ENCODE data around the gene DAPK2.

The DAPK2 gene

GRCh38 chr15:63870043-63870394 lies 176.3 kb downstream of the DAPK2 start:
- H3K4me3 ChIP-seq (ENCODE audit: low read length), result 0 out of 2 replicates have a peak overlapping the region, but pooled peaks have one; percentile 13
- no peaks in the 10 kb centered on the region for H4K20me1 ChIP-seq (ENCODE audit: insufficient read depth, low read length)
- H2AFZ ChIP-seq (ENCODE audit: low read depth, low read length), result no peak overlapping the region
- no peak for TF ChIP-seq EZH2phosphoT487 (IDR thresholded peaks at IDR 0.05; ENCODE audit: low read depth)
- H3K27ac ChIP-seq (ENCODE audit: low read length), result no peak overlapping the region
- H3K9me3 ChIP-seq (ENCODE audit: insufficient read depth, low read length), result no peaks in the 10 kb centered on the region
- peaks cover 15% of the 10 kb centered on the region for H3K4me1 ChIP-seq (ENCODE audit: low read length)
- peak overlapping the region; percentile 43 for H3K4me2 ChIP-seq (ENCODE audit: low read length)
- no peaks in the 10 kb centered on the region for H3K36me3 ChIP-seq (replicated peaks; ENCODE audit: low read depth, low read length)
- no peak overlapping the region for H3K9ac ChIP-seq (ENCODE audit: low read length)
- H3K27me3 ChIP-seq (ENCODE audit: low read depth, low read length), result no peaks in the 10 kb centered on the region
- H3K79me2 ChIP-seq (ENCODE audit: low read length), result no peaks in the 10 kb centered on the region

- Histone ChIP-seq H3K36me3 (replicated peaks; ENCODE audit: low read depth, low read length) (no peaks in the 10 kb centered on the region), H2AFZ (ENCODE audit: low read depth, low read length) (no peak overlapping the region), H3K9ac (ENCODE audit: low read length) (no peak overlapping the region), H3K27ac (ENCODE audit: low read length) (no peak overlapping the region), H3K4me2 (ENCODE audit: low read length) (peak overlapping the region; percentile 43), H3K27me3 (ENCODE audit: low read depth, low read length) (no peaks in the 10 kb centered on the region), H3K9me3 (ENCODE audit: insufficient read depth, low read length) (no peaks in the 10 kb centered on the region), H3K4me1 (ENCODE audit: low read length) (peaks cover 15% of the 10 kb centered on the region), H3K79me2 (ENCODE audit: low read length) (no peaks in the 10 kb centered on the region), H4K20me1 (ENCODE audit: insufficient read depth, low read length) (no peaks in the 10 kb centered on the region), H3K4me3 (ENCODE audit: low read length) (0 out of 2 replicates have a peak overlapping the region, but pooled peaks have one; percentile 13)
- TF ChIP-seq EZH2phosphoT487 (IDR thresholded peaks at IDR 0.05; ENCODE audit: low read depth) (no peak), CTCF (IDR thresholded peaks at IDR 0.05; ENCODE audit: low read depth, low read length) (no peak)
These were observed 176.8 kb downstream of the DAPK2 start for GRCh38 chr15:63869371-63870042.

- no peak overlapping the region for H3K9ac ChIP-seq (ENCODE audit: low read length)
These were observed 182.1 kb downstream of the DAPK2 start for GRCh38 chr15:63864186-63864585.

GRCh38 chr15:63861946-63862517 lies 184.3 kb downstream of the DAPK2 start:
- Histone ChIP-seq H3K27me3 (ENCODE audit: low read depth, low read length) (no peaks in the 10 kb centered on the region), H3K36me3 (replicated peaks; ENCODE audit: low read depth, low read length) (no peaks in the 10 kb centered on the region), H3K4me1 (ENCODE audit: low read length) (peaks cover 14% of the 10 kb centered on the region), H3K79me2 (ENCODE audit: low read length) (no peaks in the 10 kb centered on the region), H3K4me3 (ENCODE audit: low read length) (no peak overlapping the region), H3K4me2 (ENCODE audit: low read length) (no peak overlapping the region), H3K9me3 (ENCODE audit: insufficient read depth, low read length) (no peaks in the 10 kb centered on the region), H3K27ac (ENCODE audit: low read length) (no peak overlapping the region), H2AFZ (ENCODE audit: low read depth, low read length) (no peak overlapping the region), H3K9ac (ENCODE audit: low read length) (no peak overlapping the region), H4K20me1 (ENCODE audit: insufficient read depth, low read length) (no peaks in the 10 kb centered on the region)
- TF ChIP-seq EZH2phosphoT487 (IDR thresholded peaks at IDR 0.05; ENCODE audit: low read depth), result no peak
- TF ChIP-seq CTCF (IDR thresholded peaks at IDR 0.05; ENCODE audit: low read depth, low read length), result no peak

More at GRCh38 chr15:63864186-63864585, 182.1 kb downstream of the DAPK2 start:
- H3K36me3 ChIP-seq (replicated peaks; ENCODE audit: low read depth, low read length), result no peaks in the 10 kb centered on the region
- H3K9me3 ChIP-seq (ENCODE audit: insufficient read depth, low read length), result no peaks in the 10 kb centered on the region
- H3K4me2 ChIP-seq (ENCODE audit: low read length), result no peak overlapping the region
- no peak overlapping the region for H3K4me3 ChIP-seq (ENCODE audit: low read length)
- H2AFZ ChIP-seq (ENCODE audit: low read depth, low read length), result no peak overlapping the region
- peaks cover 14% of the 10 kb centered on the region for H3K4me1 ChIP-seq (ENCODE audit: low read length)
- no peak for TF ChIP-seq CTCF (IDR thresholded peaks at IDR 0.05; ENCODE audit: low read depth, low read length)
- H3K27ac ChIP-seq (ENCODE audit: low read length), result no peak overlapping the region
- no peaks in the 10 kb centered on the region for H3K27me3 ChIP-seq (ENCODE audit: low read depth, low read length)
- no peaks in the 10 kb centered on the region for H3K79me2 ChIP-seq (ENCODE audit: low read length)
- no peaks in the 10 kb centered on the region for H4K20me1 ChIP-seq (ENCODE audit: insufficient read depth, low read length)

Measured in OCI-LY3 (cell line).